LHCN-M2 (cell line): ENCODE measurements around the gene RSPH1. TPM values are rescaled to one million over a fixed set of nuclear protein-coding genes. Genes with fewer than 3 reads are reported as not detected.

ENCODE experiments used
- DNase-seq: peaks from one replicate; pipeline ENCODE4 v3.0.0-alpha.2; 2012; ENCODE audit warnings: low read depth
- polyA plus RNA-seq: library from polyadenylated mRNA; unstranded; fragments of >200 nt; gene quantifications from one replicate; pipeline ENCODE4 v1.2.1, GENCODE V29; 2012; ENCODE audit warnings: missing spikeins
- total RNA-seq: library from RNA; depleted of rRNA; stranded (reverse); fragments of >200 nt; gene quantifications from 2 replicates; pipeline ENCODE4 v1.2.3, GENCODE V29; 2014; rRNA removed

The RSPH1 gene
- not detected in 2 replicates for total RNA-seq
- polyA plus RNA-seq = not detected

DNA sequence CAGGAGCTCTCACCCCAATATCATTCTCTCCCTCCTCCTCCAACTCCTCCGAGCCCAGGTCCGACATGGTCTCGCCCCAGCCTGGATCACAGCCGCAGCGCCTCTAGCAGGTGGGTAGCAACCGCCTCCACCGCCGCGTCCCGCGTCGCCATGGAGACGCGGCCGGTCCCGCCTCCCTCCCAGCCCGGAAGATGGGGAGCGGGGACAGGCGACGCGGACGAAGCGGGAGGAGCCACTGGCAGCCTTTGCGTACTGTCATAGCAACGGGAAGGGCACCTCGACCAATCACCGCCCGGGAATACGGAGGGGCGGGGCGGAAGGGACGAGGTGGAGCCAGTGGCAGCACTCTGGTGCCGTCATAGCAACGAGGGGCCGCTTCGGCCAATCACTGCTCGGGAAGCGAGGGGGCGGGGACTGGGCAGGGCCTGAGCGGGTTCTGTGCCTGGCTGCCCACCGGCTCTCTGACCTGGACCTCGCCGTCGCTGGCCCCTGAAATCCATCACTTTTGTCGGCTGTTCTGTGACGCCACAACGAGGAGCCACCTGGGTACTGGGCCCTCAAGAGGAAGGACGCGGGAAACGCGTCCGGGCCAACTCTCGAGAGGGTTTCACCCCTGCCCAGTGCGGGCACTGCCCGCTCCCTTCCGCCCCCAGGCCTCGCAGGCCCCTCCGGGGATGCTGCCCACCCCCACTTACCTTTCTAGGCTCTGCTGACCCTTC lies at the start of gene RSPH1:
Gene RSPH1 (minus strand): TSS at position 105 of the 719 bp plus-strand sequence. CDS start 38 bp downstream, at position 67.
- peak; percentile 67 for DNase-seq

DNA sequence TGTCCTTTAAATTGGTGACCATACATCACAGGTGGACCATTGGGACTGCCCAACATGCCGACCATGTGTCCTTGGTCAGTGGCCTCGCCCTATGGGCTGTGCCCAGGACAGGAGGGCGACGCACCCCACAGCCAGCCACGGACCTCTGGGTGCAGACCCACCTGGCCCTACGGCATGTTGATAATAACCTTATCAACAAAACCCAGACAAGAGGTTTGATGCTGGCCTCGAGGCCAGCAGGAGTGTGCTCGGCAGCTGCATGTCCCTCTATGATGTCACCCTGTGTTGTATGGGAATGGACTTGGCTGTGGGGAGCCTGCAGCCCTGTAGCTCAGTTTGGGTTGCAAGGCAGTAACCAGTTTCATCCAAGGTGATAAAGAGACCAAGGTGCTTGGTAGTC lies 49.7 kb upstream of the RSPH1 start:
- no peak for DNase-seq

DNA sequence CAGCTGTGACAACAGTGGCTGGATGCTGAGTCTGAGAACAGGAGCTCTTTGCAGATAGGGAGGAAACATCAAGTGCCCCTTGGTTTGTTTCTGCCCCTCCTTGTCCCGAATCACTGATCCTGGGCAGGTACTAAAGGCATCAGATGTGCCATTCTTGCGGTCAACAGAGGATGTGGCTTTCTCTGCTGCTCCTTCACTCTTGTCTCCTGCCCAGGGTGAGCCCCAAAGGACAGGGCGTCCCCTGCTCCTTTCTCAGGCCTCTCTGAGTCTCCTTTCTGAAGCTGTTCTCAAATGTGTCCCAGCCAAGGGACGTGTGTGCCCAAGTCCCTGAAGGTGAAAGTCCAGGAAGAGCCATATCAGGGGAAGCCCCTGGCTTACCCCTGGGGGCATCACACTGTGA lies 49.3 kb upstream of the RSPH1 start:
- DNase-seq = no peak

GRCh38 chr21:42544544-42544943 lies 48.5 kb upstream of the RSPH1 start:
- no peak for DNase-seq

DNA sequence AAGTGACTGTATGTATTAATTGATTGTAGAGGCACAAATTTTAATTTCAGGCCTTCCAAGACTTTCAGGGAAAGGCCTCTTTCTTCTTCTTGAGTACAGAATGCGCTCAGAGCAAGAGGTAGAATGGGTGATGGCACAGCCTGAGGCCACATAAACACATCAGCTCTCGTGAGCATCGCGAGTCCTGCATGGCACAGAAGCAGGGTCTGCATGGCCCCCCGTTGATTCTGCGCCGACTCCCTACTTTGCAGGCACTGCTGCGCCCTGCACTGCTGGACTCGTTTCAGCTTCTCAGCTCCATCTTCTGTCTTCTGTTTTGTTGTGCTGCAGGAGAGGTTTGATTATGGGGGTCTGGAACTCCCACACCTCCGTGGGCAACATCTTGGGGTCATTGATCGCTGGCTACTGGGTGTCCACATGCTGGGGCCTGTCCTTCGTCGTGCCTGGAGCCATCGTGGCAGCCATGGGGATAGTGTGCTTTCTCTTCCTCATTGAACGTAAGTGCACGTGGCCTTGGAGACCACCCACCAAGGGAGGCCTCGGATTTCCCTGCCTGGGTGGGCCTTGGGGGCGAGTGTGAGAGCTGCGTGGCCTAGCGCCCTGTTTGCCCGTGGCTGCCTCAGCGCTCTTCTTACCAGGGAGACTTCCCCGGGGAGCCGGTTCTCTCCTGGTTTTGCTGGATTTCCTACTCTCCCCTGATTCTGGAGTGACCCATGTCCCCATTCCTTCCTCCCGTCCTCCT lies 47.3 kb upstream of the RSPH1 start:
- DNase-seq = no peak

GRCh38 chr21:42542596-42542995 lies 46.6 kb upstream of the RSPH1 start:
- no peak for DNase-seq

- no peak for DNase-seq
Measured at GRCh38 chr21:42542196-42542595, 46.2 kb upstream of the RSPH1 start.

GRCh38 chr21:42541618-42542017 lies 45.6 kb upstream of the RSPH1 start:
- no peak for DNase-seq

DNA sequence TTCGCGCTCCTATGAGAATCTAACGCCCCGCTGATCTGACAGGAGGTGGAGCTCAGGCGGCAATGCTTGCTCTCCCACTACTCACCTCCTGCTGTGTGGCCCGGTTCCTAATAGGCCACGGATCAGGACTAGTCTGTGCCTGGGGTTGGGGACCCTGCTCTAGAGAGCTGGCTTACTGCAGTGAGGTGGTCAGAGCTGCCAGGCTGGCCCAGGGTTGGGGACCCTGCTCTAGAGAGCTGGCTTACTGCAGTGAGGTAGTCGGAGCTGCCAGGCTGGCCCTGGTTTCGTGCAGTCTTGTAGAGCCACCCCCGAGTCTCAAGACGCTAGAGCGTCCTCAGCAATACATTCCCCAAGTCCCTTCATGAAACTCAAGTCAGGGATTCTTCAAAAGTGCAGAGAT lies 45.1 kb upstream of the RSPH1 start:
- DNase-seq = no peak

- no peak for DNase-seq
Measured at GRCh38 chr21:42540396-42540795, 44.4 kb upstream of the RSPH1 start.

GRCh38 chr21:42539931-42540343 lies 43.9 kb upstream of the RSPH1 start:
- no peak for DNase-seq

DNA sequence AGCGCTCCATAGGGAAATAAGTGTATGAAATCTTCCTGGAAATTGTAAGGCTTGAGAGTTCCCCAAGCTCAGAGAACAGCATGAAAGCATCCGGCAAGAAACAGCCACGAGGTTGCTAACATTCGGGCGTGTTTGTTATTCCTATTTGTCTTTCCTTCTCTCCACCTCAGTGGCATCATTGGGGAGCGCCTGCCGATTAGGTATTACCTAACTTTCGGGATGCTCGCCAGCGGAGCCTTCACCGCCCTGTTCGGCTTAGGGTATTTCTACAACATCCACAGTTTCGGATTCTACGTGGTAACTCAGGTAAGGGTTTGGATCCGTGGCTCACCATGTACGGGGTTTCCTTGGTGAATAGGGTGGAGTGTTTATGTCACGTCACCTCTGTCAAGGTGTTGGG lies 43.3 kb upstream of the RSPH1 start:
- DNase-seq = no peak

DNA sequence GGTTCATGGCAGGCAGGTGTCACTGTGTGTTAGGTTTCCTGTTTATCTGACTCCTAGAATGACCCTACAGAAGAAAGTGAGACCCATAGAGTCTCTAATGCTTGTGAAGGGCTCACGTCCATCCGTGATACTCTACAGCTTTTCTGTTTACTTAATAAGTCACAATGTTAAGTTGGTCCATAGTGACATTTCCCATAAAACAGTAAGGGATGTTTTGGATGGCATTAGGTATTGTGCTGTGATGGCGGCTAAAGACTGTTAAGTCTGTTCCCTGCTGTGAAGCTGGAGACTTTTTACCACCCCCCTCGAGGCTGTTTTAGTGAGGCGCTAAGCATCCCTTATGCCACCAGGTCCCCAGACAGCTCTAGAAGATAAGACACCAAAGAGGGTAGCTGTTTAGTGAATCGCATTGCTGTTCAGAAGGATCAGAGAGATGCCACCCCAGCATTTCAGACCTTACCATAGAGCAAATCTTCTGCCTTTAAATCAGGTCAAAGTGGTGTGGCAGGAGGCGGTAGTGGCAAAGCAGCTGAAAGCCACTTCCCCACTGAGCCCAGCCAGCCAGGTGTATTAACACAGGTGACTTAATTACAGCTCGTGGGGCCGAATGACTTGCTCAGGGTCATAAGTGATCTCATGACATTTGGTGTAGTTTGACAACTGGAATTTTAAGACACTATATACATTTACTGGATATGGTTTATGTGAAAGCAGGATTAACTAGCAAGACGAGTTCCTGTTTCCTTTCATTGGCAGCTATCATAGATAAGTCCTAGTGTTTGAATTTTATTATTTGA lies 42.7 kb upstream of the RSPH1 start:
- no peak for DNase-seq

- DNase-seq = no peak
Measured at GRCh38 chr21:42537106-42537742, 41.2 kb upstream of the RSPH1 start.

- DNase-seq = no peak
Measured at GRCh38 chr21:42536601-42537000, 40.6 kb upstream of the RSPH1 start.

DNA sequence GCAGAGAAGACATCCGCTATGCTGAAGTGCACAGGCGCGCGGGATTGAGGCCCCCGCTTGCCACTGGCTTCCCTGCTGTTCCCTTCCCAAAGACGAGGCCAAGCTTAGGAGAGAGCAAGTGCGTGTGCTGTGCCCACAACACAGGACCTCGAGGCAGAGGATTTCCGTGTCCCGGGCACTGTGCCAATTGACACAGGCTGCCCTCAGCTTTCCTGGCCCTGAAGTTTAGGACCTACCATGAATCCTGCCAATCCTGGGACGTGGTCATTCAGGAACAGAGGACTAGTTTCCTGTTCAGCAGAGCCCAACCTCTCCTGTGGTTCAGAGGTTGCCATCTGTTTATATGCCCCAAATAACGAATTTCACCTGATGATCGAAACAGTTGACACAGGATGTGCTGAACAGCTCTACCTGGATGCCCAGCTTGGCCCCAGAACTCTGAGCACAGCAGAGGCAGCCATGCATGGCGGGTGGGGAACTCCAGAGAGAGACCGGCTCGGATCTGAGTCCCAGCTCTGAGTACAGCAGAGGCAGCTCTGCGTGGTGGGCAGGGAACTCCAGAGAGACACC lies 39.7 kb upstream of the RSPH1 start:
- no peak for DNase-seq

DNA sequence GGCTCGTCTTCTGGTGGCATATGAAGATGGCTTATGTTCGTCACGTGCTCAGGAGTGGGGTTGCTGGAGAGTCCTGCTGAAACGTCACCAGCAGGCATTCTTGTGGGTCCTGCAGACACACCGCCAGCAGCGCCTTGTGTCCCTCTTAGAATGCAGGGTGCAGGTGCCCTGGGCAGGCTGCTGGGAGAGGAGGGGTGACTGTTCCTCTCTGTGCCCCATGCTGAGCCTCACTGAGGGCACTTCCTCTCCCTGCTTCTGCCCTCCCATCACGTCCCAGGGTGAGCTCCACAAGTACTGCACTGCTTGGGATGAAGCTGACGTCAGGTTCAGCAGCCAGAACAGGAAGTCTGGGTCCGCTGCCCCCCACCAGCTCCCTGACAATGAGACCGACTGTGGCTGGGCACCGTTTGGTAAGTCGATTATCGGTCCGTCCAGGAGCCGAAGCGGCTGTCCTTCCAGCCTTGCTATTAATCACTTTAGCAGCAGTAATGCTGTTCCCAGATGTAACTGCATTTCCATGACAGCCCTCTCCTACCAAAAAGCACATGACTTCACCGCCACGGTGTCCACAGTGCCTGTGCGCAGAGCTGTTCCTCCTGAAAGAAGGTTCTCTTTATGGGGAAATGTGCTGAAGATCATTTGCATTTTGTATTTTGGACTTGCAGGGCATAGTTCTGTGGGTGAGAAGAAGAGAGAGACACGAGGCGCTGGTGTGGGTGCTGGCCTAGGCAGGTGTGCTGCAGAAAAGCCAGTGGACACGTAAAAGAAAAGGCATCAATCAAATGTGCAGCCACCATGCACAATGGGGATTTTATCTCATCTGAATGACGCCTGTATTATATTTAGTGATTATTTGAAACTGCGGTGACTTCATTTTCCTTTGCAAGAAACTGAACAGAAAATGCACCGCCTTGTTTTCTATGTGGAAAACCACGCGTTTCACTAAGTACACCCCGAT lies 38.7 kb upstream of the RSPH1 start:
- no peak for DNase-seq

GRCh38 chr21:42533963-42534355 lies 37.9 kb upstream of the RSPH1 start:
- no peak for DNase-seq

GRCh38 chr21:42533306-42533962 lies 37.4 kb upstream of the RSPH1 start:
- DNase-seq = no peak
